ENCODE data around the gene ILRUN.

DNA sequence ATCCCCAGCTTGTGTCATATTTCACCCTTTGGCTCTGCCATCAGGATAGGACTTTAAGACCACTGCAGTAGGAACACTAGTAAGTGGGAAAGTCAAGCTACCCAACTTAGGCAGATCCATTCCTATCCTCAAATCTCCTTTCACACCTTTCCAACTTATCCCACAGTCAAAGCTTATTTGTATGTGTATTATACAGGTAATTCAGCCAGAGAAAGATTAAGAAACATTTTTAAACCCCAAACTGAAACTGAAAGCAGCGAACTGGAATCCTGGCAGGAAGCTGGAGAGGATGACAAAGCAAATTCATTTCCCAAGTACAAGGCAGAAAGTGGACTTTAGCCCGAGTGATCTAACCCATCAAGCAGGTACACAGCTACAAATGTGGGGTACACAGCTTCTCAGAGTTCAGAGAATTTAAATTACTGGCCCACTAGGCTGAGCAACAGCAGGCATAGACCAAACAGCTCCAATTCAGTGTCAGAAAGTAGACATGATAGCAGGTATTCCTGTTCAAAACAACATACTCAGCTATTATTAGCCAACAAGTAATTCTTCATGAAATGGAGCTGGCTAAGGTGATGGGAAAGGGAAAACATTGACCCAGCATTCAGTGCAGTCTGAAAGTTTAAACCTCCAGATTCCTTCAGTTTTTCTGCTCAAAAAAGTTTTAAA, 39.1 kb downstream of the ILRUN start:
- TF ChIP-seq, protein P1, sequence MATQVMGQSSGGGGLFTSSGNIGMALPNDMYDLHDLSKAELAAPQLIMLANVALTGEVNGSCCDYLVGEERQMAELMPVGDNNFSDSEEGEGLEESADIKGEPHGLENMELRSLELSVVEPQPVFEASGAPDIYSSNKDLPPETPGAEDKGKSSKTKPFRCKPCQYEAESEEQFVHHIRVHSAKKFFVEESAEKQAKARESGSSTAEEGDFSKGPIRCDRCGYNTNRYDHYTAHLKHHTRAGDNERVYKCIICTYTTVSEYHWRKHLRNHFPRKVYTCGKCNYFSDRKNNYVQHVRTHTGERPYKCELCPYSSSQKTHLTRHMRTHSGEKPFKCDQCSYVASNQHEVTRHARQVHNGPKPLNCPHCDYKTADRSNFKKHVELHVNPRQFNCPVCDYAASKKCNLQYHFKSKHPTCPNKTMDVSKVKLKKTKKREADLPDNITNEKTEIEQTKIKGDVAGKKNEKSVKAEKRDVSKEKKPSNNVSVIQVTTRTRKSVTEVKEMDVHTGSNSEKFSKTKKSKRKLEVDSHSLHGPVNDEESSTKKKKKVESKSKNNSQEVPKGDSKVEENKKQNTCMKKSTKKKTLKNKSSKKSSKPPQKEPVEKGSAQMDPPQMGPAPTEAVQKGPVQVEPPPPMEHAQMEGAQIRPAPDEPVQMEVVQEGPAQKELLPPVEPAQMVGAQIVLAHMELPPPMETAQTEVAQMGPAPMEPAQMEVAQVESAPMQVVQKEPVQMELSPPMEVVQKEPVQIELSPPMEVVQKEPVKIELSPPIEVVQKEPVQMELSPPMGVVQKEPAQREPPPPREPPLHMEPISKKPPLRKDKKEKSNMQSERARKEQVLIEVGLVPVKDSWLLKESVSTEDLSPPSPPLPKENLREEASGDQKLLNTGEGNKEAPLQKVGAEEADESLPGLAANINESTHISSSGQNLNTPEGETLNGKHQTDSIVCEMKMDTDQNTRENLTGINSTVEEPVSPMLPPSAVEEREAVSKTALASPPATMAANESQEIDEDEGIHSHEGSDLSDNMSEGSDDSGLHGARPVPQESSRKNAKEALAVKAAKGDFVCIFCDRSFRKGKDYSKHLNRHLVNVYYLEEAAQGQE (IDR thresholded peaks at IDR 0.05; ENCODE audit: insufficient read depth in 1 of 2, low read depth in 2 of 2, low read length in 1 of 2): no peak
- TF ChIP-seq CTCF (IDR thresholded peaks at IDR 0.05): no peak

All from Panc1 (cell line).